B cell (primary cell): Measurements from ENCODE around the gene PPP1R36. TPM values are rescaled to one million over a fixed set of nuclear protein-coding genes. Genes with fewer than 3 reads are reported as not detected.

Experiments used
- ATAC-seq: fragments of 200-7000 bp; cut with Tn5 transposase; one replicate; pipeline ENCODE4 v1.10.0; 2021; ENCODE audit warnings: low read depth, mild to moderate bottlenecking, moderate number of reproducible peaks, moderate library complexity
- CTCF ChIA-PET: fragments of 350-600 bp; sonication (Branson Sonifier 250); formaldehyde crosslinking; loops from one replicate; lab custom pipeline; 2021; ENCODE audit warnings: antibody characterized with exemption, inconsistent platforms; lab: Charles Lee
- POLR2A ChIA-PET: fragments of 350-600 bp; sonication (Branson Sonifier 250); formaldehyde crosslinking; loops from one replicate; lab custom pipeline; 2021; ENCODE audit warnings: antibody characterized with exemption; lab: Charles Lee
- DNase-seq: peaks from one replicate; pipeline ENCODE4 v3.0.0; 2013
- H2AFZ ChIP-seq: 2 replicates; pipeline ENCODE4 v1.6.1; 2012; ENCODE audit warnings: mild to moderate bottlenecking, low read depth, low read length; ENCODE audit not compliant: insufficient read depth, poor library complexity, severe bottlenecking
- H3K27ac ChIP-seq, 2 donors: 1 replicate in 1 of 2; 2 replicates in 1 of 2; pipeline ENCODE4 v1.5.1; 2012 to 2013; ENCODE audit warnings: low read length in 2 of 2, mild to moderate bottlenecking in 2 of 2, moderate library complexity in 1 of 2
- H3K27me3 ChIP-seq, 4 experiments: fragments of 200-600 bp in 1 of 4; sonication (generic) in 1 of 4; replicated peaks in 1 of 4; 1 replicate in 2 of 4; 2 replicates in 2 of 4; pipeline versions ENCODE4 v1.6.1 to v1.7.0; 2013 to 2016; ENCODE audit warnings: low read length in 3 of 4, mild to moderate bottlenecking in 2 of 4, mixed read lengths in 1 of 4, moderate library complexity in 1 of 4; ENCODE audit not compliant: insufficient read depth in 4 of 4, control insufficient read depth in 3 of 4; ENCODE audit errors: control extremely low read depth in 1 of 4
- H3K36me3 ChIP-seq, 2 experiments: replicated peaks in 1 of 2; 1 replicate in 1 of 2; 2 replicates in 1 of 2; pipeline versions ENCODE4 v1.6.1 to v1.7.1; 2013; ENCODE audit warnings: low read length in 1 of 2; ENCODE audit not compliant: insufficient read depth in 2 of 2, control insufficient read depth in 1 of 2; ENCODE audit errors: control extremely low read depth in 1 of 2, extremely low read depth in 1 of 2
- H3K4me1 ChIP-seq, 2 donors: fragments of 200-600 bp in 1 of 2; sonication (generic) in 1 of 2; 1 replicate in 1 of 2; 2 replicates in 1 of 2; pipeline versions ENCODE4 v1.5.1 to v1.6.1; 2013 to 2017; ENCODE audit warnings: low read length in 2 of 2; ENCODE audit not compliant: control insufficient read depth in 2 of 2, insufficient read depth in 2 of 2
- H3K4me2 ChIP-seq: replicated peaks from 2 replicates; pipeline ENCODE3; 2012; ENCODE audit warnings: mild to moderate bottlenecking, low read depth, low read length; ENCODE audit not compliant: poor library complexity, severe bottlenecking
- H3K4me3 ChIP-seq, 5 experiments: fragments of 200-600 bp in 1 of 5; sonication (generic) in 1 of 5; 1 replicate in 3 of 5; 2 replicates in 2 of 5; pipeline versions ENCODE4 v1.5.1 to v1.7.0; 2011 to 2016; ENCODE audit warnings: low read length in 4 of 5, mild to moderate bottlenecking in 4 of 5, low read depth in 2 of 5, control low read depth in 1 of 5, moderate library complexity in 1 of 5; ENCODE audit not compliant: insufficient read depth in 1 of 5; ENCODE audit errors: control extremely low read depth in 1 of 5, extremely low read depth in 1 of 5
- H3K79me2 ChIP-seq: fragments of 200-600 bp; sonication (generic); one replicate; pipeline ENCODE4 v1.6.0; 2016; ENCODE audit warnings: low read length; ENCODE audit not compliant: control insufficient read depth, insufficient read depth
- H3K9ac ChIP-seq: fragments of 200-600 bp; sonication (generic); 2 replicates; pipeline ENCODE4 v1.6.1; 2017; ENCODE audit warnings: mild to moderate bottlenecking, low read length, moderate library complexity
- H3K9me3 ChIP-seq, 3 donors: one replicate each; pipeline versions ENCODE4 v1.6.1 to v1.7.1; 2013; ENCODE audit warnings: low read length in 2 of 3; ENCODE audit not compliant: control insufficient read depth in 2 of 3, insufficient read depth in 1 of 3; ENCODE audit errors: control extremely low read depth in 1 of 3
- H4K20me1 ChIP-seq: 2 replicates; pipeline ENCODE4 v1.6.0; 2012; ENCODE audit warnings: mild to moderate bottlenecking, low read length; ENCODE audit not compliant: insufficient read depth, control insufficient read depth, poor library complexity, severe bottlenecking
- H3K27ac Mint-ChIP-seq: one replicate; pipeline ENCODE4 v1.8.0; 2021; ENCODE audit warnings: mixed read lengths
- H3K27me3 Mint-ChIP-seq: one replicate; pipeline ENCODE4 v1.8.0; 2021; ENCODE audit warnings: mixed read lengths
- H3K4me1 Mint-ChIP-seq: one replicate; pipeline ENCODE4 v1.8.0; 2021; ENCODE audit warnings: mixed read lengths
- H3K4me3 Mint-ChIP-seq: one replicate; pipeline ENCODE4 v1.8.0; 2021; ENCODE audit warnings: mixed read lengths
- H3K9me3 Mint-ChIP-seq: one replicate; pipeline ENCODE4 v1.8.0; 2022; ENCODE audit warnings: mixed read lengths; ENCODE audit not compliant: insufficient read depth
- CTCF ChIP-seq: fragments of 200-600 bp; IDR thresholded peaks from one replicate; pipeline ENCODE4 v1.8.0; 2022; ENCODE audit warnings: antibody characterized with exemption, mild to moderate bottlenecking
- EZH2 ChIP-seq: IDR thresholded peaks from 2 replicates; pipeline ENCODE4 v1.6.1; 2012; ENCODE audit warnings: borderline replicate concordance, low read depth, mild to moderate bottlenecking, moderate library complexity, low read length; ENCODE audit not compliant: insufficient read depth, poor library complexity, severe bottlenecking
- WGBS: methylation state at CpG from one replicate; pipeline ENCODE4 v1.1.5; 2013; ENCODE audit warnings: missing lambda C conversion rate; ENCODE audit not compliant: insufficient coverage; 5-methylcytosine and 5-hydroxymethylcytosine counted together
- intact Hi-C: fragments of 100-400 bp; cut with micrococcal nuclease; formaldehyde crosslinking; loops from one replicate; pipeline ENCODE4 v1.10.0; 2022
- polyA plus RNA-seq: library from polyadenylated mRNA; depleted of rRNA; stranded (reverse); fragments of >200 nt; gene quantifications from 2 replicates; pipeline ENCODE4 v1.2.3, GENCODE V29; 2012
- total RNA-seq, 2 donors: library from RNA; stranded (reverse); fragments of 120-200 nt in 1 of 2; gene quantifications; 1 replicate in 1 of 2; 2 replicates in 1 of 2; pipeline versions ENCODE4 v1.2.3 to v1.2.4, GENCODE V29; 2013 to 2022

Gene PPP1R36
- total and polyA plus RNA-seq, 2 donors (not counting 1 experiment from before 2014, with no cell fraction given) = 0.06 TPM; not detected in 1

GRCh38 chr14:64581817-64582216 is 32.1 kb downstream of the PPP1R36 start:
- intact Hi-C loops = no loop called here
- H3K9me3 Mint-ChIP-seq = no peaks in the 10 kb centered on the region
- Histone ChIP-seq H4K20me1 (no peaks in the 10 kb centered on the region), H3K9ac (no peak overlapping the region), H3K36me3 (no peaks in the 10 kb centered on the region), H3K27me3 (no peaks in the 10 kb centered on the region), H3K27ac (no peak overlapping the region), H3K4me3 (no peak overlapping the region), H3K9me3 (no peaks in the 10 kb centered on the region), H3K4me1 (no peaks in the 10 kb centered on the region), H3K4me2 (no peak overlapping the region), H2AFZ (no peak overlapping the region), H3K79me2 (no peaks in the 10 kb centered on the region)
- TF ChIP-seq EZH2 = no peak
- no peak for TF ChIP-seq CTCF
- no peaks in the 10 kb centered on the region for H3K4me1 Mint-ChIP-seq
- 73% methylated on average over 3 of the region's 5 CpGs for WGBS
- DNase-seq (no peak), ATAC-seq (no peak)
- ChIA-PET CTCF (no interaction called here), POLR2A (no interaction called here)
- H3K27ac Mint-ChIP-seq = no peak overlapping the region
- peaks cover 3% of the 10 kb centered on the region for H3K27me3 Mint-ChIP-seq
- no peak overlapping the region for H3K4me3 Mint-ChIP-seq

- intact Hi-C loops = no loop called here
- H3K36me3 ChIP-seq = no peaks in the 10 kb centered on the region
- H4K20me1 ChIP-seq = no peaks in the 10 kb centered on the region
- no peak overlapping the region for H3K4me2 ChIP-seq
- 100% methylated on average over 1 of the region's 1 CpG for WGBS
- Mint-ChIP-seq H3K27me3 (no peaks in the 10 kb centered on the region), H3K9me3 (no peaks in the 10 kb centered on the region), H3K4me1 (no peaks in the 10 kb centered on the region), H3K27ac (no peak overlapping the region), H3K4me3 (no peak overlapping the region)
- no peak for TF ChIP-seq EZH2
- H3K9me3 ChIP-seq = no peaks in the 10 kb centered on the region
- H3K9ac ChIP-seq = no peak overlapping the region
- ATAC-seq (no peak), DNase-seq (no peak)
- H3K27me3 ChIP-seq = no peaks in the 10 kb centered on the region
- H2AFZ ChIP-seq = no peak overlapping the region
- H3K27ac ChIP-seq = no peak overlapping the region
- no peak overlapping the region for H3K4me3 ChIP-seq
- ChIA-PET CTCF (no interaction called here), POLR2A (no interaction called here)
- H3K79me2 ChIP-seq = no peaks in the 10 kb centered on the region
- no peaks in the 10 kb centered on the region for H3K4me1 ChIP-seq
Measured at GRCh38 chr14:64584190-64584589, 34.4 kb downstream of the PPP1R36 start.
